Measurements from ENCODE around the gene ZNF236.

Gene ZNF236

GRCh38 chr18:77012120-77012519, 189.8 kb downstream of the ZNF236 start:
- no peaks in the 10 kb centered on the region for H3F3A ChIP-seq (ENCODE audit: insufficient read depth)
- no peak overlapping the region for H2AFZ ChIP-seq (ENCODE audit: low read depth, low read length, severe bottlenecking)
- H3K79me2 ChIP-seq (ENCODE audit: insufficient read depth, low read length): no peaks in the 10 kb centered on the region; the same call in 1 of the 2 replicates
- H3K27ac ChIP-seq (ENCODE audit: low read depth, low read length): no peak overlapping the region
- H3K4me2 ChIP-seq (ENCODE audit: low read depth, low read length, poor library complexity, severe bottlenecking): no peak overlapping the region
- no peaks in the 10 kb centered on the region for H3K9me3 ChIP-seq (ENCODE audit: insufficient read depth, low read length)
- no peaks in the 10 kb centered on the region for H4K20me1 ChIP-seq (ENCODE audit: low read depth, low read length)
- TF ChIP-seq, protein P1, sequence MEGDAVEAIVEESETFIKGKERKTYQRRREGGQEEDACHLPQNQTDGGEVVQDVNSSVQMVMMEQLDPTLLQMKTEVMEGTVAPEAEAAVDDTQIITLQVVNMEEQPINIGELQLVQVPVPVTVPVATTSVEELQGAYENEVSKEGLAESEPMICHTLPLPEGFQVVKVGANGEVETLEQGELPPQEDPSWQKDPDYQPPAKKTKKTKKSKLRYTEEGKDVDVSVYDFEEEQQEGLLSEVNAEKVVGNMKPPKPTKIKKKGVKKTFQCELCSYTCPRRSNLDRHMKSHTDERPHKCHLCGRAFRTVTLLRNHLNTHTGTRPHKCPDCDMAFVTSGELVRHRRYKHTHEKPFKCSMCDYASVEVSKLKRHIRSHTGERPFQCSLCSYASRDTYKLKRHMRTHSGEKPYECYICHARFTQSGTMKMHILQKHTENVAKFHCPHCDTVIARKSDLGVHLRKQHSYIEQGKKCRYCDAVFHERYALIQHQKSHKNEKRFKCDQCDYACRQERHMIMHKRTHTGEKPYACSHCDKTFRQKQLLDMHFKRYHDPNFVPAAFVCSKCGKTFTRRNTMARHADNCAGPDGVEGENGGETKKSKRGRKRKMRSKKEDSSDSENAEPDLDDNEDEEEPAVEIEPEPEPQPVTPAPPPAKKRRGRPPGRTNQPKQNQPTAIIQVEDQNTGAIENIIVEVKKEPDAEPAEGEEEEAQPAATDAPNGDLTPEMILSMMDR (IDR thresholded peaks at IDR 0.05; ENCODE audit: insufficient read depth, low read length, poor library complexity, severe bottlenecking): no peak
- no peak for TF ChIP-seq EZH2phosphoT487 (conservative IDR thresholded peaks at IDR 0.05; ENCODE audit: low read length)
- peaks cover 11% of the 10 kb centered on the region for H3K36me3 ChIP-seq (ENCODE audit: low read length)
- H3K27me3 ChIP-seq (ENCODE audit: low read length): no peaks in the 10 kb centered on the region
- H3K4me3 ChIP-seq (ENCODE audit: insufficient read depth, low read length, poor library complexity, severe bottlenecking): no peak overlapping the region
- H3K9ac ChIP-seq (ENCODE audit: low read length): no peak overlapping the region
- no peaks in the 10 kb centered on the region for H3K9me2 ChIP-seq (replicated peaks; ENCODE audit: insufficient read depth, low read length)

DNA sequence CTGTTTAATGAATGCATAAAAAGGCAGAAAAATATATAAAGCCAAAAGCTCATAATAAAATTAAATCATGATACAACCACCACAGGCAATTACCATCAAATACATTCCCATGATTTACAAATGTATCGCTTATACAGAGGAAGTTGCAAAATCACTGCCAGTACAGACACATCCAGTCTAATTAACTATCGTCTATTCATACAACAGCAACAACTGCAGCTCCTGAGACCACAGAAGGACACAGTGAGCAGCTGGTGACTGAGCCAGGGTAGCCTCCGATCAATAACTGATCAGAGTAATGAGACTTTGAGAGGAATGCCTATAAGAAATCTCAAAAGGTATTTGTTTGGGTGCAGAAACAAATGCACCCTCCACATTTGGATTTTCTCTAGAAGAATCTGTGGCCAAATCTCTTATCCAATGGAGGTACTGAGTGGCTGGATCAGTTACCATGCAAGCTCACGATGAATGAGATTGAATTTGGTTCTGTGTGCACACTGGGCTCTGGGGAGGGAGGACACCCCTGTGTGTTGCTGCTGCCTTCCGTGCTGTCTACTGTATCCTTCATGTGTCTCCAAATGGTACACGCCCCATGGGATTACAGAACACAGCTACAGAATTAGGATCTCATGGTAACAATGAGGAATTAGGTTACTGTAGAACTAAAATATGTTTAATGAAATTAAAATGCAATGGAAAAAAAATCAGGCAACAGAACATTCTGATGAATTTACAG, 190.6 kb downstream of the ZNF236 start:
- H3K4me3 ChIP-seq (ENCODE audit: insufficient read depth, low read length, poor library complexity, severe bottlenecking): no peak overlapping the region
- no peak overlapping the region for H2AFZ ChIP-seq (ENCODE audit: low read depth, low read length, severe bottlenecking)
- H3K4me2 ChIP-seq (ENCODE audit: low read depth, low read length, poor library complexity, severe bottlenecking): no peak overlapping the region
- H3K9me3 ChIP-seq (ENCODE audit: insufficient read depth, low read length): no peaks in the 10 kb centered on the region
- H3K27me3 ChIP-seq (ENCODE audit: low read length): no peaks in the 10 kb centered on the region
- no peaks in the 10 kb centered on the region for H3F3A ChIP-seq (ENCODE audit: insufficient read depth)
- H3K79me2 ChIP-seq (ENCODE audit: insufficient read depth, low read length): no peaks in the 10 kb centered on the region; the same call in 1 of the 2 replicates
- peaks cover 12% of the 10 kb centered on the region for H3K36me3 ChIP-seq (ENCODE audit: low read length)
- H3K9me2 ChIP-seq (replicated peaks; ENCODE audit: insufficient read depth, low read length): no peaks in the 10 kb centered on the region
- no peak overlapping the region for H3K27ac ChIP-seq (ENCODE audit: low read depth, low read length)
- no peaks in the 10 kb centered on the region for H4K20me1 ChIP-seq (ENCODE audit: low read depth, low read length)
- TF ChIP-seq, protein P1 (IDR thresholded peaks at IDR 0.05; ENCODE audit: insufficient read depth, low read length, poor library complexity, severe bottlenecking): no peak
- no peak for TF ChIP-seq EZH2phosphoT487 (conservative IDR thresholded peaks at IDR 0.05; ENCODE audit: low read length)
- H3K9ac ChIP-seq (ENCODE audit: low read length): no peak overlapping the region

DNA sequence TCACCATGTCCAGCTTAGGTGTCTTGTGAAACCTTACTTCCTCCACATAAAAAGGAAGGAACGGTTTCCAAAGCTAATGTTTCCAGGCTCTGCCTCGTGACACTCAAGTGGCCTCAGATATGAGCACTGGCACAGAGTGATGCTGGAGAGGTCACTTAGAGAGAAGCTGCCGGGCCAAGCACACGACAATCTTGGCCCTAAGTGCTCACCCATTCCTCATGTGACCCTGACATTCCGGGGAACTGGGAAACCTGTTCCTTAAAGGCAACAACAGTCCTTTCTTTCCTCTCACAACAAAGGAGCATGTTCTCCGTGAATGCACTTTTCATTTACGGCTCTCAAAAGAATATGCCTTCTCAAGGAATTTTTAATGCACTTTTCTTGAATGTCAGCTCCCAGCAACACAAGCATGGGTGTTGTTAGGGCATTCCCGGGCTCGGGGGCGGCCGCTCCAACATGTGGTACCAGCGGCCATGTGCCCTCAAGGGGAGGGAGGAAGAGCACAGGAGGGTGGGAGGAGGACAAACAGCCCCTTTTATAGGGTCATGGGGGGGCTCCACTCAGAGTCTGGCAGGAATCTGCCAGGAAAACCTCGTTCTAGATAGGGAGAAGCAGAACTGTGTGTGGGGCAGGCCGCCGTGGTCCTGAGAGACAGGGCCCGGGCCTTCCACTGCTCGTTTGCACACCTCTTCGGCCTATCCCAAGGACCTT, 191.6 kb downstream of the ZNF236 start:
- H3K27me3 ChIP-seq (ENCODE audit: low read length): no peaks in the 10 kb centered on the region
- peaks cover 12% of the 10 kb centered on the region for H3K36me3 ChIP-seq (ENCODE audit: low read length)
- no peaks in the 10 kb centered on the region for H3K9me3 ChIP-seq (ENCODE audit: insufficient read depth, low read length)
- H3K79me2 ChIP-seq (ENCODE audit: insufficient read depth, low read length): no peaks in the 10 kb centered on the region; the same call in 1 of the 2 replicates
- no peak overlapping the region for H2AFZ ChIP-seq (ENCODE audit: low read depth, low read length, severe bottlenecking)
- H3K4me2 ChIP-seq (ENCODE audit: low read depth, low read length, poor library complexity, severe bottlenecking): no peak overlapping the region
- no peak overlapping the region for H3K27ac ChIP-seq (ENCODE audit: low read depth, low read length)
- TF ChIP-seq, protein P1 (IDR thresholded peaks at IDR 0.05; ENCODE audit: insufficient read depth, low read length, poor library complexity, severe bottlenecking): no peak
- TF ChIP-seq EZH2phosphoT487 (conservative IDR thresholded peaks at IDR 0.05; ENCODE audit: low read length): no peak
- no peaks in the 10 kb centered on the region for H4K20me1 ChIP-seq (ENCODE audit: low read depth, low read length)
- no peaks in the 10 kb centered on the region for H3K9me2 ChIP-seq (replicated peaks; ENCODE audit: insufficient read depth, low read length)
- no peaks in the 10 kb centered on the region for H3F3A ChIP-seq (ENCODE audit: insufficient read depth)
- H3K4me3 ChIP-seq (ENCODE audit: insufficient read depth, low read length, poor library complexity, severe bottlenecking): no peak overlapping the region
- no peak overlapping the region for H3K9ac ChIP-seq (ENCODE audit: low read length)

Measured in SU-DHL-6 (cell line).